Measurements from ENCODE around the gene SRM. TPM values are rescaled to one million over a fixed set of nuclear protein-coding genes. Genes with fewer than 3 reads are reported as not detected.
A peak's percentile ranks its signal among the peaks of the same experiment; 100 is the strongest.
"Not testable (repeated sequence)": the region's sequence is repeated elsewhere in the genome, so short reads cannot be mapped to it uniquely, and the experiment has no call there.

The SRM gene
- total RNA-seq, 2 donors from 2014 or later = 19.8 to 86.2 TPM

DNA sequence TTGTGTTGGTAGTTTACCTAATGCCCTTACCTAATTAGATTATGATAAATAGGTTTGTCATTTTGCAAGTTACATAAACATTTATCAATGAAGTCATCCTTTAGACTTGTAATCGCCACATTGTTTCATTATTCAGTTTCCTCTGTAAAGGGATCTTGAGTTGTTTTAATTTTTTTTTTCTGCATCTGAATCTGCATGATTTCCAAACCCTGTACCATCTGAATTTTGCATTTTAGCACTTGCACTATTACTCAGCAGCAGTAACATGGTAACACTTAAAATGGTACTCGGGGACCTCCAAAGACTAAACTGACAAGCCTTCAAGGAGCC lies 35.0 kb downstream of the SRM start:
- no peaks in the 10 kb centered on the region for H3K9me3 ChIP-seq
- no peak for DNase-seq
- no peaks in the 10 kb centered on the region for H3K27me3 ChIP-seq
- H3K4me3 ChIP-seq = no peak overlapping the region
- intact Hi-C loops (cut with DNase I) = no loop called here
- H3K27ac ChIP-seq = no peak overlapping the region
- H3K4me1 ChIP-seq = no peaks in the 10 kb centered on the region
- H3K9ac ChIP-seq (ENCODE audit: low read depth in 2 of 2, low read length in 2 of 2) = no peak overlapping the region
- peaks cover 15% of the 10 kb centered on the region for H3K36me3 ChIP-seq
- no peak for TF ChIP-seq CTCF (IDR thresholded peaks at IDR 0.05)

GRCh38 chr1:11024154-11024873 lies 35.5 kb downstream of the SRM start:
- no peaks in the 10 kb centered on the region for H3K4me1 ChIP-seq
- no peak for DNase-seq
- no peaks in the 10 kb centered on the region for H3K27me3 ChIP-seq
- H3K36me3 ChIP-seq = peaks cover 16% of the 10 kb centered on the region
- no peak overlapping the region for H3K4me3 ChIP-seq
- H3K9ac ChIP-seq (ENCODE audit: low read depth in 2 of 2, low read length in 2 of 2) = no peak overlapping the region
- intact Hi-C loops (cut with DNase I) = no loop called here
- no peak overlapping the region for H3K27ac ChIP-seq
- H3K9me3 ChIP-seq = no peaks in the 10 kb centered on the region
- no peak for TF ChIP-seq CTCF (IDR thresholded peaks at IDR 0.05)

DNA sequence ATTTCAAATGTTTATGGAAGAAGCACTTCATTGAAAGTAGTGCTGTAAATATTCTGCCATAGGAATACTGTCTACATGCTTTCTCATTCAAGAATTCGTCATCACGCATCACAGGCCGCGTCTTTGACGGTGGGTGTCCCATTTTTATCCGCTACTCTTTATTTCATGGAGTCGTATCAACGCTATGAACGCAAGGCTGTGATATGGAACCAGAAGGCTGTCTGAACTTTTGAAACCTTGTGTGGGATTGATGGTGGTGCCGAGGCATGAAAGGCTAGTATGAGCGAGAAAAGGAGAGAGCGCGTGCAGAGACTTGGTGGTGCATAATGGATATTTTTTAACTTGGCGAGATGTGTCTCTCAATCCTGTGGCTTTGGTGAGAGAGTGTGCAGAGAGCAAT lies 36.6 kb downstream of the SRM start:
- Histone ChIP-seq H3K36me3 (peaks cover 16% of the 10 kb centered on the region), H3K27me3 (no peaks in the 10 kb centered on the region), H3K4me1 (no peaks in the 10 kb centered on the region), H3K27ac (no peak overlapping the region), H3K4me3 (no peak overlapping the region), H3K9ac (ENCODE audit: low read depth in 2 of 2, low read length in 2 of 2) (no peak overlapping the region), H3K9me3 (no peaks in the 10 kb centered on the region)
- no peak for DNase-seq
- no peak for TF ChIP-seq CTCF (IDR thresholded peaks at IDR 0.05)
- intact Hi-C loops (cut with DNase I) = no loop called here

DNA sequence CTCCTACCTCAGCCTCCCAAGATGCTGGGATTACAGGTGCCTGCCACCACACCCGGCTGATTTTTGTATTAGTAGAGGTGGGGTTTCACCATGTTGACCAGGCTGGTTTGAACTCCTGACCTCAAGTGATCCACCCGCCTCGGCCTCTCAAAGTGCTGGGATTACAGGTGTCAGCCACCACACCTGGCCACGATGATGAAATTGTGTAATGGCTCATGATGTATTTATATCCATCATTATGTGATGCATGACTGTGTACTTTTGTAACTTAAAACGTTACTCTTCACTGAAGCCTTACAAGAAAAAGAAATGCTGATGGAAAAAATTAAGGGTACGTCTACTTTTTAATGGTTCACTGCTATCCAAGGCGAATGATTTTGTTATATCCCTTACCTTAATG lies 39.8 kb downstream of the SRM start:
- no peak for TF ChIP-seq CTCF (IDR thresholded peaks at IDR 0.05)
- H3K36me3 ChIP-seq = peaks cover 22% of the 10 kb centered on the region
- no peaks in the 10 kb centered on the region for H3K4me1 ChIP-seq
- intact Hi-C loops (cut with DNase I) = no loop called here
- no peaks in the 10 kb centered on the region for H3K27me3 ChIP-seq
- H3K9ac ChIP-seq (ENCODE audit: low read depth in 2 of 2, low read length in 2 of 2) = no peak overlapping the region
- no peak overlapping the region for H3K27ac ChIP-seq
- H3K4me3 ChIP-seq = no peak overlapping the region
- DNase-seq = no peak
- no peaks in the 10 kb centered on the region for H3K9me3 ChIP-seq

DNA sequence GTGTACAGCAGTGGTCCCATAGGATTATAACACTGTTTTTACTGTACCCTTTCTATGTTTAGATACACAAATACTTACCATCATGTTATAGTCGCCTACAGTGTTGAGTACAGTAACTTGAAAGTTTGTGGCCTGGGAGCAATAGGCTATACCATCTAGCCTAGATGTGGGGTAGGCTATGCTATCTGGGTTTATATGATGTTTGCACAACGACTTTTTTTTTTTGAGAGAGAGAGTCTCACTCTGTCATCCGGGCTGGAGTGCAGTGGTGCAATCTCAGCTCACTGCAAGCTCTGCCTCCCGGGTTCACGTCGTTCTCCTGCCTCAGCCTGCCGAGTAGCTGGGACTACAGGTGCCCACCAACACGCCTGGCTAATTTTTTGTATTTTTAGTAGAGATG lies 40.5 kb downstream of the SRM start:
- H3K9me3 ChIP-seq; H3K27me3 ChIP-seq; H3K4me1 ChIP-seq; intact Hi-C loops (cut with DNase I); H3K4me3 ChIP-seq; H3K9ac ChIP-seq (ENCODE audit: low read depth in 2 of 2, low read length in 2 of 2); H3K27ac ChIP-seq; DNase-seq: not testable (repeated sequence)
- peaks cover 28% of the 10 kb centered on the region for H3K36me3 ChIP-seq

- no peak for DNase-seq
These were observed 46.7 kb downstream of the SRM start for GRCh38 chr1:11013160-11013531.

More at GRCh38 chr1:11013160-11013531, 46.7 kb downstream of the SRM start:
- TF ChIP-seq CTCF (IDR thresholded peaks at IDR 0.05) = no peak
- Histone ChIP-seq H3K27ac (peak overlapping the region; percentile 98), H3K27me3 (no peaks in the 10 kb centered on the region), H3K9me3 (no peaks in the 10 kb centered on the region), H3K4me1 (peaks cover 14% of the 10 kb centered on the region), H3K9ac (ENCODE audit: low read depth in 2 of 2, low read length in 2 of 2) (peak overlapping the region; percentile 86 to 99), H3K4me3 (peak overlapping the region; percentile 100), H3K36me3 (peaks cover 18% of the 10 kb centered on the region)
- intact Hi-C loops (cut with DNase I) = no loop called here
